HG03442 (cell line): ENCODE results near the gene PAX9.
"Not testable (repeated sequence)": the region's sequence is repeated elsewhere in the genome, so short reads cannot be mapped to it uniquely, and the experiment has no call there.

ENCODE experiments used
- ATAC-seq: cut with Tn5 transposase; IDR thresholded peaks from one replicate; pipeline ENCODE4 v1.9.1; 2021; ENCODE audit warnings: mild to moderate bottlenecking, moderate library complexity; ENCODE audit not compliant: unreplicated experiment

PAX9 gene

DNA sequence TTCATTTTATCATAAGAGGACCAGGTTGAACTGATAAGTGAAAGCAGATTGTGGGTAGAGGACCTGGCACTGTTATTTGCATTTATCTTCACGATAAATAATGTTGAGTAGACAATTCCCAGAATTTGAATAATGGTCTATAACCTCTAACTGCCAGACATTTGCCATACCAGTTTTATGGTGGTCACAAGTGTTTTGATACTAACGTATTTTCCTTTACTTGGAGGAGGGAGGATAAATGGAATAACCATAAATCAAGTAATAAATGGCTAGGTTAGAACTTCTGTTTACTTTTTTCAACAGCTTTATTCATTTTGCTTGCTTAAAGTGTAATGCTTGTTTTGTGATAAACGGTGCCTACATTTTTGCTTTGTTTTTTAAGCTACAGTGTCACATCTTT lies 9.5 kb downstream of the PAX9 start:
- no peak for ATAC-seq

DNA sequence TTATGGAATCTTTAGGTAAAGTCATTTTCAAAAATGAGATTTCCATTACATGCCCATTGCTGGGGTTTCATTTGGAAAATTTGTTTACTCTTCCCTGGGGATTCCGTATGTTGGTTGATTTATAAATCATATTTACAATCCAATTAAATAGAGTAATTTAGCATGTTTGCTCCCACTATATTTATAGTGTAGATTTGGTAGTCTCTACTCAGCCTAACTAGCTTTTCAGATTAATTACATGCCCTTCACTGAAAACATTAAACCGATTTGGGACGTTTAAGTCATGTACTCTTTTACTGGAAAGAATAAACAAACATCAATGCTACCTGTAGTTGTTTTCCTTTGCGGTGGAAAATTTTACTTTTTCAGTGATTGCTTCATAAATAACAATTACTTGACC lies 10.4 kb downstream of the PAX9 start:
- no peak for ATAC-seq

DNA sequence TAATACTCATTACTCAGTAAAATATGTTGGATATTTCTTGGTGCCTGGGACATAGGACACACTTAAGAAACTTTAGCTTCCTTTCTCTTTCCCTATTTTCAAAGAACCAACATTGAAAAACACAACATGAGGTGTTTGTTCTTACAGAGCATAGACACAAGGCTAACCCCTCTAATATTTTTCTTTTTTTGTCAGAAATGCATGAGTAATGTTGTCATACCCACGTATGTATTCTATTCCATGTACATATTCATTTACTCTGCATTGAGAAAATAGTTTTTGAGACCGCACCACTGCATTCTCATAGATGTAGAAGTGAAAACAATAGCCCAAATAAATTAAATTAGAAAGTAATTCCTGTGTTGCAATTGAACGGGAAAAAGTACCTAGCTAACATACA lies 13.0 kb downstream of the PAX9 start:
- ATAC-seq, result no peak

DNA sequence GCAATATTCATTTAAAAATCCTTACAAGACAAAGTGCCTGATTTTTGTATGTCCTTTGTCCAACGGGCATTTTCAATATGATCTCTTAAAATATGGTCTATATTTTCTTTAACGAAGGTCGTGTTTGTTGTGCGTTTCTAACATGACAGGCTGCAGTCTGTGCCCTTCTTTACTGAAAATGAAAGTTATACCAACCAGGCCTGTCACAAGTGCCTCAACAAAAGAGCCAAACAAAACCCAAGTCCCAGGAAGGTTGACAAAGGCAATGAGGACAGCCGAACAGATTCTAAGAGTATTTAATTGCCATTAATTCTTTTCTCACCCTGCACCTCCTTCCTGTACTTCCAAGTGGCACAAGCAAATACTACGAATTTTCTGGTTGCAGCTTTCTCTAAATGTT lies 13.9 kb downstream of the PAX9 start:
- ATAC-seq, result no peak

DNA sequence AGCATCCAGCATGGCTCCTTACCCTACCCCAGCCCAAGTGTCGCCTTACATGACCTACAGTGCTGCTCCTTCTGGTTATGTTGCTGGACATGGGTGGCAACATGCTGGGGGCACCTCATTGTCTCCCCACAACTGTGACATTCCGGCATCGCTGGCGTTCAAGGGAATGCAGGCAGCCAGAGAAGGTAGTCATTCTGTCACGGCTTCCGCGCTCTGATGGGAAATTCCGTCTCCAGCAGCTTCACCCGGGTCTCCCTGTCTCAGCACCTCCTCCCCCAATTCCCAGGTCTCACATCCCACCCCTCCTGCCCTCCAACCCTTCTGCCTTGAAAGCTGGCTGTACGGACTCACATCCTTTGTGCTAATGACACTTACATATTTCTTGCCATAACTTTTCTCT lies 14.6 kb downstream of the PAX9 start:
- no peak for ATAC-seq

DNA sequence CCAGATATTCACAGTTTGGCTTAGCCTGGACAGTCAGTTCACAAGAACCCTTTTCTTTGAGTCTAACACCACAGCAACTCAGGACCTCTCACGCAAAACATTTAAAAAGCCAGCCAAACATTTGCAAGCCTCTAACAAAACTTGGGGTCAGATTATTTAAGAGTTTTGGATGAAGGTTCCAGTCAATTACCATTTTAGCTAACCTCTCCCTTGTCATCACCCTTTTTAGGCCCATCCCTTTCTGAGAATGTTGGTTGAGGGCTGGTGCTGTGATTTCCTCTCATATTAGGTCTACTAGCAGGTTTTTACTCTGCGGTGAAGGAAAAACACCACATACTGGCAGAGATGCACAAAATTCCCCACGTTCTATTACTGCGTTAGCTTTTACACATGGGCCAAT lies 20.7 kb downstream of the PAX9 start:
- no peak for ATAC-seq

DNA sequence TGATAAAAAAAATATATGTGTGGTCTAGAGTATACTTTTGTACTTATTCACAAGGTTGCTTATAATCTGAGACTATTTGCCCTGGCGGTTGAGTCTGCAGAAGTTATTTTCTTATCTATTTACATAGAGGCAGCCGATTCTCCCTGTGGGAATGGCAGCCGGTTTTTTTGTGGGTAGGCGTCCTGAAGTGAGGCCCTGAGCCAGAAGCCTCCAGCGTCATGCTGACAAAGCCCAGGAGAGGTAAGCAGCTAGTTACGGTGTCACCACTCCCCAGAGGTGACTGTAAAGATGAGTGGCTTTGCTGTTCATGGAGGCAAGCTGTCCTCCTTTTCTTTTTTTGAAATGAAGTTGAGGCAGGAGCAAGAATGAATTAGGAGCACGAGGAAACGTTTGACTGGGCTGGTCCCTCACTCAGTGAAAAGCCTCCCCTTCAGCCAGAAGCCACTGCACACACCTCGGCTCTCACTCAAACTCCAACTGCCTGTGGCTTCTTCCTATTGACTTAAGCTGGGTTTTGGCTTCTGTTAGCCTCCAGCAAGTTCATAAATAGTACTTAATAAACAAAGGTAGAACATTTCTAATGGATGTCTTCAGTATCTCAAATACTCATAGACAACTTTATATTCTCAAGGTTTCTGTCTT lies 21.5 kb downstream of the PAX9 start:
- ATAC-seq, result no peak

DNA sequence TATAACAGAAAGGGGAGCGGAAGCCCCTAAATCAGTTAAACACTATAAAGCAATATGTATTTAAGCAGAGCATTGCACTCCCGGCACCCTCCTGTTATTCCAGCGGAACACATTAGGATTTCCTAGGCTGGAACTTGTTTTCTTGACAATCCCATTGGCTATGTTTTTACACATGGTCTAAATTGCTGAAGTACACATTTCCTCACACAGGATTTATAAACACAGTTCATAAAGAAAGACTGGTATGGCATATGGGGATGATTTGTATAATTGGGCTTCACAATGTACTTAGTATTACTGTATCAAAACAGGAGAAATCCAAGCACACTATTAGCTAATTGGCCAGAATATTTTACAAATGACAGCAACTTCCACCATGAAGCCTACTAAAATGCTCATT lies 23.3 kb downstream of the PAX9 start:
- no peak for ATAC-seq

DNA sequence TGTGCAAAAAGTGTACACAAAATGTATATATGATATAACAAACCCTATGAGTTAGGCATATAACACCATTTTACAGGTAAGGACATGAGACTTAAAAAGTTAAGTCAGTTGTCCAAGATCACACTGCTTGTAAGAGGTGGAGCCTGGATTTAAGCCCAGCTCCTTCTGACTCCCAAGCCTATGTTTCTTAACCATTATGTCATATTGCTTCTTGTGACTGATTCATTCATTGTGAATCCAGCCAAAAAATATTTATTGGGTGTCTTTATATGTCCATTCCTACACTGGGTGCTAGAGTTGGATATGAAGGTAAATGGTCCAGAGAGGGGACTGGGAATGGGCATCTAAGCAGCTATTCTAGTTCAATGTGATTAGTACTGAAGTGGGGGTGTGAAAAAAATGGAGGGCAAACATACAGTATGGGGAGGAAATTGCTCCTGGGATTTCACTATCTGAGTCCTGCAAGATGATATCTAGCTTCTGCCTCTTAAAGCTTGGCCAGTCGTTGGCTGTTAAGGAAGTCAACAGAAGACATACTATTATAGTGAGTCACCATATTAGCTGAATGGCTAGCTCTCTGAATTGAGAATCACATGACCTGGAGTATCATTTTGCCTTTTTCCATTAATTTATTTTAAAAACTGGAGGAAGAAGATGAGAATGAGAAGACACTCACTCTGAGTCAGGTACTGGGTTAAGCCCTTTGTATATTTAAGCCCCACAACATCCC lies 28.8 kb downstream of the PAX9 start:
- no peak for ATAC-seq

DNA sequence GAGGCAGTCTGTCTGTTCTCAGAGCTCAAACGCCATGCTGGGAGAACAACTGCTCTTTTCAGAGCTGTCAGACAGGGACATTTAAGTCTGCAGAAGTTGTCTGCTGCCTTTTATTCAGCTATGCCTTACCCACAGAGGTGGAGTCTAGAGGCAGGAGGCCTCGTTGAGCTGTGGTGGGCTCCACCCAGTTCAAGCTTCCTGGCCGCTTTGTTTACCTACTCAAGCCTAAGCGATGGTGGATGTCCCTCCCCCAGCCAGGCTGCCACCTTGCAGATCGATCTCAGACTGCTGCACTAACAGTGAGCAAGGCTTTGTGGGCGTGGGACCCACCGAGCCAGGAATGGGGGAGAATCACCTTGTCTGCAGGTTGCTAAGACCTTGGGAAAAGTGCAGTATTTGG lies 37.8 kb downstream of the PAX9 start:
- not testable (repeated sequence) for ATAC-seq

DNA sequence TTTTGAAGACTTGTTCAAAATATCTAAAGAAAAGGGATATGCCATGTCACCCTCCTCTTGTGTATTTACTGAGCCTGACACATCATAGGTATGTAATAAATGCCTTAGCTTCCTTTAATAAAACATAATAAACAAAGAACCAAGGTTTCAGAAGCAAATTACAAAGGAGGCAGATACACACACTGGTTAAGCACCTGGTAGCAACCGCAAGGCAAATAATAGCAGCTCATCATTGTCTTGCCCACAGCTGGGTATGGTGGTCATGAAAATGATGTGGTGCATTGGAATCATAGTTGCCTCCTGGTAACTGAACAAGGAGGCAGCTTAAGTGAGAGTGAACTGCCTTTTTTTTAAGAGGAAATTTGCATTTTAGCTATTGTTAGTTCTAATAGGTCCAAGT lies 39.0 kb downstream of the PAX9 start:
- ATAC-seq, result no peak

DNA sequence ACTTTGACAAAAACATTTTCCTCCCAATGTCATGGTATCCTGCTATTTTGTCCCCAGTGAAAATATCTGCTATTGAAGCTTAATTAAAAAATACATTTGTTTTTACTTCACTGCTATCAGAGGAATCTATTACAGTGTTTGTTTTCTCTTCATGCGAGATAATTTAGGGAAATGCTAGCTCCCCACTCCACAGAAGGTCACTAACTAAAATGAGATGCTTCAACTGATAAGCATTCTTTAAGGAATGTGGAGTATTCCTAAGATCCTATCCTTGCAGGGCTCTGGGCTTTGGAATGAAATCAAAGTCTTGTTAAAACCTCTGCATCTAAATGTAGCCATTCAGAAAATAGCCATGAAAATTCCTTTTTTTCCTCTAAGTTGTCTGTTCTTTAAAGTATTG lies 39.5 kb downstream of the PAX9 start:
- ATAC-seq, result no peak

DNA sequence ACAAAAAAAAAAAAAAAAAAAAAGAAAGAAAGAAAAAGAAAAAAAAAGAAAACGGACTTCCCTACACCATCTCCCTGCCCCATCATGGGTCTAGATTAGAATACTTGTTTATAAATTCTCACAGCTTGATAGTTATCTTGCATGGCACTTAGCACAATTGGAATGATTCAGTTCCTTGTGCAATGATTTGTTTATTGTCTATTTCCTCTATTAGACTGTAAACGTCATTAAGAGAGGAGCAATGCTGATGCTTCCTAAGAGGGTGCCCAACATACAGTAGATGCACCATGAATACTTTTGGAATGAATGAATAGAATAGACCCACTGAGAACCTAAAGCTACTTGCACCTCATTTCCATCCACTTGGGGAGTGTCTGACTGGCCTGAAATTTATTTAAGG lies 40.8 kb downstream of the PAX9 start:
- ATAC-seq, result no peak

DNA sequence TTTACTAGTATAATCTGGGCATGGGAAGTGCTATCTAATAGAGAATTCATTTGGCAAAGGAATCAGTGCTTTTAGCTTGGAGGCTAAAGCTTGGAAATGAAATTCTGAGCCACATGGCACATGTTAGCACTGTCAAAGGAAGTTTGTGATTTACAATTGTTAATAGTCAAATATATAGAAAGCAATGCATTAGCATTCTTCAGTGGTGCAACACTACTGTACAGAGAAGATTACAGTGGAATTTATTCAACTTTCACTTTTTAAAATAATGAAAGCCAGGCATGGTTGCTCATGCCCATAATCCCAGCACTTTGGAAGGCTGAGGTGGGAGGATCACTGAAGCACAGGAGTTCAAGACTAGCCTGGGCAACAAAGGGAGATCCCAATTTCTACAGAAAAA lies 45.9 kb downstream of the PAX9 start:
- ATAC-seq, result no peak

DNA sequence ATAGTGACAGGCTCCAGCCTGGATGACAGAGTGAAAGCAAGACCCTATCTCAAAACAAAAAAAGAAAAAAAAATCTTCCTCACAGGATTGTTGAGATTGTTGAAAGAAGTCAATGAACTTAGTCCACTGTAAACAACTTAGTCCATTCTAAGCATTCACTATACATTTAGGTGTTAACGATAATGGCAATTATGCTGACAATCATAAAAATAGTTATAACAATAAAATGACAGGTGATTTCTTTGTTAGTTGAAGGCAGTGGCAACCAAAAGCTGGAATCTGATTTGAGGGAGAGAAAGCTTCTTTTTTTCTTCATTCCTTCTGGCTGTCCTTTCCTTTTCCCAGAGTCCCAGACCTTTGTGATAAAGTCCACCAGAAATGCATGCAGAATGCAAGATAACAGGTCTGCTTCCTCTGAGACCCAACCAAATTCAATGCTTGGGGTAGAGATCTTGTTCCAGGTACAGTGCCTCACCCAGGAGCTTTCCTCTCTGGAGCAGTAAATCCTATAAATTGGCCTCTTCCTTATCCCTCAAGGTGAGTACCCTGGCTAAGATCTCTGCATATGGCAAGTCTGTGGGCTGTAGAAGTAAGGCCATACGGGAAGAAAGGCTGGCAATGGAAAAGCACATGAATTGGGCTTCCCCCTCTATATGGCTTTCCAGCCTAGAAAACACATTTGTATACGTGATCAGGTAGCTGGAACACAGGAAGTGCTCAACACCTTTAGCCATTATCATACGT lies 52.5 kb downstream of the PAX9 start:
- ATAC-seq, result no peak

DNA sequence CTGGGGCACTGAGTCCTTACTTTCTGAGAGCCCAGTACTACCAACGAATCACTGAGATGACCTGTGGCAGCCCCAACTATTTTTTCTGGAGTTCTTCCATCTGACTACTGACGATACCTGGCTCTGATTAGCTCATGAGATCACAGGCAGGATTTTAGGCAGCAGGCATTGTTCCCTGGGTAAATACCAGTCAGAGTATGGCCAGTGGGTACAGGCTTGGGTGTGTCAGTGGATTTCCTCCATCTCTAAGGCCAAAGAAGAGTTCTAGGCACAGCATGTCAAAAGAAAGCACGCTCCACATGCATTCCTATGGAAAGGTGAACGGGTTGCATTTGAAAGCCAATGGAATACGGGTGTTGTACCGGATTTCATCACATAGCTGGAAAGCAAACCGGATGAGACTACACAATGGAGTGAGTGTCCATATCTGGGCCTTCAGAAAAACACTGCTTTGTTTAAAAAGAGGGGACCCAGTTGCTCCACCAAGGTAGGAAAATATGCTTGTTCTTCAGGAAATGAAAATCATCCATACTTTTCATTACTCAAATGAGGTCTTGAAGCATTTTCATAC lies 55.0 kb downstream of the PAX9 start:
- ATAC-seq, result no peak

DNA sequence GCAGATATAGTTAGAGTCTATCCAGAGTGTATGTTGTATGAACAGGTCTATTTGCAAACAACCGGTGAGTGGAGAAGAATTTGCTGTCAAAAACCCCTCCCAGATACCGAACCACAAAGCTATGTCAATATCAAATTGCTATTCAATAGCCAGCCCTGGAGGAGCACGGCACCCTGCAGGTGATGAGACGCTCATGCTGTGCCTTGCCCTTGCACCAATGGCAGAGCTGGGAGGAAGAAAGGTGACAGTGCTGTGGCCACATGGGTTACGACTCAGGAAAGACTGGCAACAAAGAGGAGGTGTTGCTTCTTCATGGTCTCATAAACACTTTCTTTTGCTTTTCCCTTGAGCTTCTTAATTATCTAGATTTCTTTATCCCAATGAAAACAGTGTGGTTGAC lies 55.7 kb downstream of the PAX9 start:
- ATAC-seq, result no peak

DNA sequence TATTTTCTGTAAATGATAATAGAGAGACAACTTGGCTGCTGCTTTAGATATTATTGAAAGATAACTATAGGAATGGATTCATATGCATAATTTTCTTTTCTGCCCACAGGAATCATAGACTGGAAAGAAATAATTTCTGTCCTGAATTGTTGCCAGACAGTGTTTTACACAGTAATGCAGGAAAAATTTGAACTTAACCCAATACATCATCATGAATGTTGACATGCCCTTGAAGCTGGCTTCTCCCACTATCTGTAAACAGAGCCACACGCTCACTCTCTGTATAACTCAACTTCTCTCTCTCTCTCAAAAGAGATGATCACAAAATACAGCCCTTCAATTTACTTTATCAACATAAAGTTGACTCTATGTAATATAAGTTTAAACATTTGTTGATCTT lies 56.6 kb downstream of the PAX9 start:
- no peak for ATAC-seq

DNA sequence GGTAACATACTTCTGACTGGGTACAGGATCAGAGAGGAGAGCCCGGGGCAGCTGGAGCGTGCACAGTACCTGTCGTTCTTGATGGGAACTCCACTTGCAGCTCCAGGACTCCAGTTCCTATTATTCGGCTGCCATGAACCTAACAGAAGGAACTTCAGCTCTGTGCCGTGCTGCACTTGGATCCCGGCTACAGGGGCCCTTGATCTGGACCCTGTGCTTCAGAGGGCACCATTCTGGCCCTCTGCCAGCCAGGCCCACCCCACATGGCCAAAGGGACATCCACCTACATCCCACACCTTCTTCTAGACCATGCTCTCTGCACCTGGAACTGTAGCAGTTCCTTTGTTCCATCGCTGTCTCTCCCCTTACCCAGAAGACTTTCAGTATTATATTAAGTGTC lies 58.2 kb downstream of the PAX9 start:
- no peak for ATAC-seq

DNA sequence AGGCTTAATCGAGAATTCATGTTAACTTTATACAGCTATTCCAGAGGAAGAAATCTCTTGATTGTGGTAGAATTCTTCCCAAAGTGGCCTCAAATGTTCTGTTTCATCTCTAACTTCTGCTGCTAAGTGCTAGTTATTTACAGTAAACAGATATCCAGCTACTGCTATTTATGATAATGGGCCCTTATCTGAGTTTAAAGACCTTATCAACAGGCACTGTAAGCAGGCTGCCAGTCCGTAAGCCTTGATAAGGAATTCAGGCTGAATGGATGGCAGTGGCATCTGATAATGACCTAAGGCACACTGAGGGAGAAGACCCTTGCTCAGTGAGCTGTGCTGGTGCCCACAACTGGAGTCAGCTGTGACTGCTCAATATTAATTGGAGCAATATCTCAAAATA lies 59.0 kb downstream of the PAX9 start:
- ATAC-seq, result no peak

DNA sequence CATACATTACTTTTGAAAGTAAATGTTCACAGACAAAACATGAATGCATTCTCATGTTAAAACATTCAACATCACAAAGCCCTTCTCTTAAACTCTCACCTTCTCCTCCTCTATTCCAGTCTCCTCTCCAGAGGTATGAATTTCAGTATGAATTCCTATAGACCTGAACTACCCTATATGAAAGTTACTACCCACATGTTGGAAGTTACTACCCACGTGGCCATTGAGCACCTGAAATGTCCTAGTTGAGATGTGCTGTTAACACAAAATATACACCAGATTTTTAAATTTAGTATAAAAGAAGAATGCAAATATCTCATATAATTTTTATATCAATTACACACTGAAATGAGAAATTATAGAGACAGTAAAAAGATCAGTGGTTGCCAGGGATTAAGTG lies 60.2 kb downstream of the PAX9 start:
- no peak for ATAC-seq

DNA sequence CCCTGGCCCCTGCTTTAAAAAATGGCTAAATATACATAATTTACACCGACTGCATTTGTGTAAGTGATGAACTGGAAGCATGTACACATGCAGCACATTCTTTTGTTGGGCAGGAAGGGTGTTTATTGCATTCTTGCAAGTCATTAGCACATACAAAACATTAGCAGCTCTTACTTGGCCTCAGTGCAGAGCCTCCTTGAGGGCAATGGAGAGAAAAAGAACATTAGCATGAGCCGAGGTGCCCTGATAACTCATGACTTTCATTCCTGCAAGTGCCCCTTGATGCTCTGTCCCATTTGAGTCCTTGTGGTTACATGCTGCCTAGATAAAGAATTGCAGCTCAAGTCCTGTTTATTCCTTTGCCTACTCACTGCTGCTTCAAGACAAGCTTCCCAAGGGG lies 61.9 kb downstream of the PAX9 start:
- ATAC-seq, result no peak
